HEK293T (cell line): Measurements from ENCODE around the gene CAPS2.

Experiments
- BHLHE40 ChIP-seq: fragments of 450-650 bp; IDR thresholded peaks from 2 replicates; pipeline ENCODE4 v1.6.1; 2016; ENCODE audit warnings: mild to moderate bottlenecking, moderate library complexity, borderline replicate concordance
- CTBP1 ChIP-seq: fragments of 450-650 bp; IDR thresholded peaks from 2 replicates; pipeline ENCODE4 v1.6.1; 2016; ENCODE audit warnings: borderline replicate concordance
- ELF4 ChIP-seq: fragments of 450-650 bp; IDR thresholded peaks from 2 replicates; pipeline ENCODE4 v1.6.1; 2017; ENCODE audit warnings: antibody characterized with exemption
- FOXA1 ChIP-seq: fragments of 450-650 bp; IDR thresholded peaks from 2 replicates; pipeline ENCODE4 v1.6.1; 2016; ENCODE audit warnings: mild to moderate bottlenecking
- FOXM1 ChIP-seq: fragments of 450-650 bp; IDR thresholded peaks from 2 replicates; pipeline ENCODE4 v1.6.1; 2017; ENCODE audit warnings: mild to moderate bottlenecking, borderline replicate concordance
- L3MBTL2 ChIP-seq: fragments of 450-650 bp; conservative IDR thresholded peaks from 2 replicates; pipeline ENCODE4 v1.6.1; 2016; ENCODE audit warnings: mild to moderate bottlenecking
- NFRKB ChIP-seq: fragments of 450-650 bp; IDR thresholded peaks from 2 replicates; pipeline ENCODE4 v1.6.1; 2016; ENCODE audit warnings: mild to moderate bottlenecking, moderate library complexity
- SUZ12 ChIP-seq: fragments of 450-650 bp; IDR thresholded peaks from 2 replicates; pipeline ENCODE4 v1.6.1; 2016; ENCODE audit warnings: mild to moderate bottlenecking
- TARDBP ChIP-seq: fragments of 450-650 bp; IDR thresholded peaks from 2 replicates; pipeline ENCODE4 v1.6.1; 2016
- ZNF384 ChIP-seq: fragments of 450-650 bp; IDR thresholded peaks from 2 replicates; pipeline ENCODE4 v1.6.1; 2016

- TF ChIP-seq BHLHE40 (no peak), L3MBTL2 (no peak), ELF4 (no peak), FOXM1 (no peak), NFRKB (no peak), ZNF384 (no peak), CTBP1 (no peak), FOXA1 (no peak), SUZ12 (no peak), TARDBP (no peak)
Observed at GRCh38 chr12:75308279-75308678, 21.8 kb downstream of the CAPS2 start.
